ENCODE data around the gene PCED1B. TPM values are rescaled to one million over a fixed set of nuclear protein-coding genes. Genes with fewer than 3 reads are reported as not detected.
A peak's percentile ranks its signal among the peaks of the same experiment; 100 is the strongest.
"Not testable (repeated sequence)": the region's sequence is repeated elsewhere in the genome, so short reads cannot be mapped to it uniquely, and the experiment has no call there.

PCED1B gene
- total RNA-seq, 1 experiment from 2014 or later, result 0.24 TPM

DNA sequence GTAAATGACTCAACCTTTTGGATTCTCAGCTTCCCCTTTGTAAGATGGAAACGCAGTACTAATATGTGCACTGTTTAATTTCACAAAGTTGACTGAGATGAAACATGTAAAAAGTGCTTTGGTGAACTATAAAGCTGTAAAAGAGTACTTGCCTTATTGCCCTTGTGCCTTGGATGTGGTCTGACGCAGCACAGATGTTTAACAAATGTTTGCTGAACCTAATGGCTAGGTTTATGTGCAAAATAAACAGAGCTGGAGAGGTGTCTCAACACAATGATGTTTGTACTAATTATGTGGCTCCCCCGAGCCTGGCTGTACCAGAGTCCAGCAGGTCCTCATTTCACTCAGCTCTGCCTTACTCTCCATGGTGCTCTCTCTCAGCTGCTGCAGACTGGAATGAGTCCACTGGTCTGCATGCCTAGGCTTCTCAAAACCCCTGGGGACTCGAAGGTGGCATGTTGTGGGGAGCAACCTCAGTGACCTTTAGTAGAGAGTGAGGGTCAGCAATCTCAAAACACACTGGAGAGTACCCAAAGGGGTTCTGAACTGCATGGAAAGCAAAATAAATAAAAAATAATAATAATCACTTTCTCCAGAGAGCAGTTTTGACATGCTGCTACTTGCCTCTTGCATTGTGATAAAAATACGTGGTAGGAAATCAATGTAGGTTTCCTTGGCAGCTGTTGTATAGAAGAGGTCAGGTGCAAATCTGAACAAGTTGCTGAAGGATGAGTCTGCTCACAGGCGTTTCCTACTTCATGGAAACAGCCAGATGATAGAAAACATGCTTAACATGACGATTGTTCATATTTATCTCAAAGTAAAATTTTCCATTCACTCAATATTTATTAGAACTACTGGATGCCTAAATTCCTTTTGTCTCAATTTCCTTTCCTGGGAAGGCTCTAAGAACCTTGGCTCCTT, 8.9 kb downstream of the PCED1B start:
- DNase-seq (ENCODE audit: low read depth), result no peak

DNA sequence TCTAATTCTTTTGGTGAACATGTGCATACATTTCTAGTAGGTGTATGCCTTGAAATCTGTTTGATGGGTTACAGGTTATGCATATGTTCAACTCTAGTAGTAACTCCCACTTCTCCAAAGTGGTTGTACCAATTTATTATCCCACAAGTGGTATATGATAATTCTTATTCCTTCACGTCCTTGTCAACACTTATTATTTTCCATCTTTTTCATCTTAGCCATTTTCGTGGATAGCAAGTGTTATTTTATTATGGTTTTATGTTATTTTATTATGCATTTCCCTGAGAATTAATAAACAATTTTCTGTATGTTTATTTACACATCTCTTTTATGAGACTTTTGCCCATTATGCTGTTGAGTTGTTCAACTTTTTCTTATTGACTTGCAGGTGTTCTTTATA, 11.6 kb downstream of the PCED1B start:
- DNase-seq (ENCODE audit: low read depth), result no peak

DNA sequence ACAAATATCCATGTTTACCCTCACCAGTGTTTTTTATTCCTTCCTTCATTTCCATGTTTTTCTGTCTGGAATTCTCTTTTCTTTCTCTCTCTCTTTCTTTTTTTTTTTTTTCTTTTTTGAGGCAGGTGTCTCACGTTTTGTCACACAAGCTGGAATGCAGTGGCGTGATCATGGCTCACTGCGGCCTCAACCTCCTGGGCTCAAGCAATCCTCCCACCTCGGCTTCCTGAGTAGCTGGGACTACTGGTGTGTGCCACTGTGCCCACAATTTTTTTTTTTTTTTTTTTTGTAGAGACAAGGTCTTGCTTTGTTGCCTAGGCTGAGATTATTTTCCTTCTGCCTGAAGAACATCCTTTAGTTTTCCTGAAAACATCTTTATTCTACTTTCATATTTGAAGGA, 15.4 kb downstream of the PCED1B start:
- peak; percentile 96 for DNase-seq (ENCODE audit: low read depth)

DNA sequence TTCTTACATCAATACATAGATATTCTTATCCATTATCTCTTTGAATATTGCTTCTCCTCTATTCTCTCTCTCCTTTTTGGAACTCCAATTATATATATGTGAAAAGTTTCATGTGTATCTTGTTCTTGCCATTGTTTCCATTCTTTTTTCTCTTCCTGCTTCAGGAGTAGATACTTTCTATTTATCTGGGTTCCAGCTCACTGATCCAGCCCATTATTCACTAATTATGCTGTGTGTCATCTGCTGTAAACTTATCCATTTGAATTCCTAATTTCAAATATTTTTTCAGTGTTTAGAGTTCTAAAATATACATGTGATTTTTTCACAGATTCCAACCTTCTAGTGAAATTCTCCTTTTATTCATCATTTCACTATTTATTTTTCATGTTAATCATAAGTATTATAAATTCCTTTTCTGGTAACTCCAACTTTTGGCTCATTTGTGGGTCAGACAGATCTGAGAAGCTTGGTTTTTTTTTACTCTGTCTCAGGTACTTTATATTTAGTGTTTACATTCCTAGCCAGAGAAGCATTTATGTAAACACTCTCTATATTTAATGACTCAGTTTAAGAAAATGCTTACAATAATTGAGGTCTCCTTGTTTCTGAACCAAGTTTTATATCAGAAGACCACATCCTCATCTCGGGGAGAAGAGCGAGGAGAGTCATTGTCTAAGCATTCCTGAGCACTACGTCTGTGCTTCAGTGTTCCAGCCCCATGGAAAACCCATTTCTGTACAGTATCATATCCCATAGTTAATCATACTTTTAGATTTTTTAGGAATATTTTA, 16.2 kb downstream of the PCED1B start:
- peak; percentile 95 for DNase-seq (ENCODE audit: low read depth)

DNA sequence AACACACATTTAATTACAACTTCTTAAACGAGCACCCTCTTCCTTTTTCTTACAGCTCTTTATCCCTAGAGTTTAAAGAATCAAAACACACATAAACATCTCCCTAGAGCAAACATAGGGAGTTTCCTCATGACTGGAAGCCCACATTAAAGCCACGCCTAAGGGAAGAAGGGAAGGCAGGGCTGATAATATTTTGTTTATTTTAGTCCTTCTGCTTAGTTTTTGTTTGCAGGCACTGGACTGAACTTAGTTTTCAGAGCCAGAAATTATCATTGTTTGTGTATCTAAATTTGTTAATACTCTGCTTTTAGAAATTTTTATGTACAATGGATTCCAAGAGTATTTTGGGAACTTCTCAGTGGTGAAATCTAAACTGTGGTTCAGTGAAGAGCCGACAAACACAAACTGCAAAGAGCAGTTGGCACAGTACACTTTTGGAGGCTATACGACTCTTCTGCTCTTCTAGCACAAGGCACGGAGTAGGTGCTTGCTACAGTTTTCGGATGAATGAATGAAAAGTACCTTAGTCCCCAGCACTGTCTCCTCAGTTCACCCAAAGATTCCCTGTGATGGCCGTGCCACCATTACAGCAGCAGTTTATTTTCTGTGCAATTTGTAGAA, 18.0 kb downstream of the PCED1B start:
- no peak for DNase-seq (ENCODE audit: low read depth)

DNA sequence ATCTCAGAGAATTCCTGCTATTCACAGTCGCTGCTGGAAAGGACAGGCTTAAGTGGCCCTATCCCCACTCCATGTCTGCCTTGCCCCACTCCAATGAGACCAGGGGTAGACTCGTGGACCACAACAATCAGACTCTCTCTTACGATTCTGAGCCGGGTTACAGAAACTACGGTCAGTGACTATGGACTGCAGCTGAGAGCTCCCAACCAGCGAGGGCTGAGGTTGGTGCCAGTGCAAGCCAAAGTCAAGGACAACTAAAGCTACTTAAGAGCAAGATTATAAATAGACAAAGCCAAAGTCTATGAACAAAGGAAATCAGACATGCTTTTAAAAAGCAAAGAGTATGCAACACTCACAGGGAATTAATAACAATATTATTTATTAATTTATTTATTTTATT, 18.7 kb downstream of the PCED1B start:
- no peak for DNase-seq (ENCODE audit: low read depth)

DNA sequence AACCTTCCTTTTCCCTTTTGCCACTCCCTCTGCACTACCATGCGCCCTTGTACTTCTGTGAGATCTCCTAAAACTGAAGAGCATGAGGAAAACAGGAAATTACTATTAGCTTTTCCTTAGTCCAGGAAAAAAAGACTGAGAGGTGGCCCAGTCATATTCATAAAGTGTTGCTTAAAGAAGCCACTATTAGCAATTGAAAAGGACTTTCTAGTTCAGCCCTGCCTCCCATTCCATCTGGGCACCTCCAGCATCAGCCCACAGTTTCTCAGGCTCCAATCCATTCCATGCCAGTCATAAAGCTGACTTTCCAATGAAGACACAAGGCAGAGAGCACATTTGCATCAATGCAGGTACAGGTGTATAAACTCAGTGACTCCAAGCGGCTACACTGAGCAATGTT, 20.2 kb downstream of the PCED1B start:
- DNase-seq (ENCODE audit: low read depth), result no peak

DNA sequence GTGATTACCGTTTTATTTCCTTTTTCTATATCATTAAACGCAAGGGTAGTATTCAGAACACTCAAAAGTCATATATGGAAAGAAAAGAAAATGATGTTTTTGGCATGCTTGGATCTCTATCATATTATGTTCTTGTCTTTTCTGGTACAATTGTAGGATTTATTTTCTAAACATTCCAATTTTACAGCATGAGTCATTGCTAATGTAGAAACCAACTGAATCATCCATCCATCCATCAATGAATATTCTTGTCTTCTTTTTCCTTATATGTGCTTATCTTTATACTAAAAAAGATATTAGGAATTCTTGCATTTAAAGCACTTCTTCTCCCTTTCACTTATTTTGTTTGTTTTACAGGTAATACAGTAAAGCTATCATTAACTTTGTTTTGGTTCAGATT, 20.7 kb downstream of the PCED1B start:
- DNase-seq (ENCODE audit: low read depth), result peak; percentile 40

DNA sequence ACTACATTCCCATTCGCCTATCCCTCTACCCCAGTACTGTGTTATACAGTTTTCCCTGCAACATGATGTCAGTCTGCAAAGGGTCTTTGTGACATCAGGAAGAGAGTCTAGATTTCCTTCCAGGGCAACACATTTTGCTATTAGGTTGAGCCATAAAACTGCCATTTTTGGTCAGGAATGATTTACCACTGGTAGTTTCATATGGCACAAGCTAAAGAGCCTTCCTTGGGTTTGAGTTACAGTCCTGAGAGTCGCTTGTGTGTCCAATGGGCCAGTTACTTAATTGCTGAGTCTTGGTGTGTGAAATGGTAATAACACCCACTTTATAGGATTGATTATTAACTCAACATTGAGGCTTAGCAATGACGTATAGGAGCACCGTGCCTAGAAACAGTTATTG, 23.0 kb downstream of the PCED1B start:
- DNase-seq (ENCODE audit: low read depth), result no peak

DNA sequence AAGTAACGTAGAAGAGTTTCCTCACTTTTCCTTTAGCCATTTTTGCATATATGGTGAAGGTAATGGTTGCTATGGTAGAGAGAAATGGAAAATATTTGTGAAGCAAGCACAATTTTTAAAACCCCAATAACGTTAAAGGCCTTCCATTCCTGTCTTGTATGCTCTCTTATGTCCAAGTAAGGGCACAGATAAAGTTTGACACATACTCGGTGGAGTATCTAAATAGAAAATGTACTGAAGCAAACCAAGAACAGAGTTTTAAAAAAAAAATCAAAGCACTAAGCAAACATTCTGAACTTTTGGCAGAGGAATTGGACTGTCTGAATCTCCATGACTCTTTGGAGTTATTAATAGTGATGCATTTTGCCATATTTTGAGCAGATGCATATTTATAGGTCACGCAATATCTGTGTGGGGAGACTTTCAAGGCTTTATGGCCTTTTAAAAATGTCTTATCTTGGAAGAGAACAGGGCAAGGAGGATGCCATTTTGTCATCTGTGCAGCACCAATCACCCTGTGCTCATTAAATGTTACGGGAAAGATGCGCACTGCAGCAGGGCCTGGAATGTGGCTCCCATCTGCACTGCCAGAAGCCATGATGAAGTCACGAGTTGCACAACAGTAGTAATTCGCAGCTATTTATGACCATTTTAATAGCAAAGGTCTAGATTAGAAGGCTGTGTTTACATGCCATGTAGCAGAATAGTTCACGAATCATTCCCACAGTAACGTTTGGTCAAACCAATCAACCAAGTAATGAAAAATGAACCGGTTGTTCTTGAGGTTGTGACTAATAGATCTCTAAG, 23.6 kb downstream of the PCED1B start:
- no peak for DNase-seq (ENCODE audit: low read depth)

DNA sequence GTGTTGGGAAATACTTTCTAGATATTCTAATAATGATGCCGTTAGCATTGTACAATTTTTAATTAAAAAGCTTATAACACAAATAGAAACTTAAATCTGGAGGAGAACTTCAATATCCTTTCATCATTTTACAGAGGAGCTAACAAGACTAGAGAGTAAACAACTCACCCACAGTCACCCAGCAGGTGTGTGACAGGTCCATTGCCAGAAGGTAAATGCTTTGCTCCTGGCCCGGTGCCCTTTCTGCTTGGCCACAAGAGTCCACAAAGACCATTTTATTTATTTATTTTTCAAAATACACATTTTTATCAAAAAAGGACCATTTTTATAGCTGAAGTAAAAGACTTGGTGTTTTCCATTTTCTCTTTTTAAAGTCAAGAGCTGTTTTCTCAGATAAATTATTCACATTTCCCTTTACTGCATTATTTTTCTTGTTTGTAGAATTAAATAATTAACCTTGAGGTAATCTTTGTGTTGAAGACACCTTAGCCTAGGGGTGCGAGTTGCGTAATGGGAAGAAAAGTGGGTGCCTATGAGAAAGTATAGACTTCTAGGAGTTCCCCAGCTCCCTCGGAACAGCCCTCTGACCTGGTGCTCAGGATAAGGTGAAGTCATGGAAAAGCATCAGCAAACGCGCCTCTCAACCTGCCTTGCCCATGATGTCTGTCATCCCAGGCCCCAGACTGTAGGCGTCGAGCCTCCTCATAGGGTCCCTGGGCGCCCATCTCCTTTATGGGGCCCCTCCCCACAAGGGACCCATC, 26.7 kb downstream of the PCED1B start:
- DNase-seq (ENCODE audit: low read depth), result no peak

DNA sequence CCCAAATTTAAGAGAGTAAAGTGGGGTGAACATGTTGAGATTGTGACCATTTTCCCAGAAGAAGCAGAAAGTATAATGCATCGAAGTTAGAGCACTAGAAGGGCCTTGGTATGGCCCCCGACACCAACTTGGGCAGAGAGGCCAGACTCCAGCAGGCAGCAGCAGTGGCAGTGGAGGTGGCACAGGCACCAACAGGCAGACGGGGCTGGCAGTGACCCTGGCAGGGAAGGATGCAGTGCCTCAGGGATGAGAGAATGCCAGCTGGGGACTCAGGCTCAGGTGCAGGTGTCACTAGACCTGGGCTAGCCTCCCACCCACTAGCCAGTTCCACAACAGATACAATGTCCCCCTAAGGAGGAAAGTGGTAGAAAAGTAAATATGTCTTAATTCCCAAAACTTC, 28.0 kb downstream of the PCED1B start:
- DNase-seq (ENCODE audit: low read depth), result no peak

DNA sequence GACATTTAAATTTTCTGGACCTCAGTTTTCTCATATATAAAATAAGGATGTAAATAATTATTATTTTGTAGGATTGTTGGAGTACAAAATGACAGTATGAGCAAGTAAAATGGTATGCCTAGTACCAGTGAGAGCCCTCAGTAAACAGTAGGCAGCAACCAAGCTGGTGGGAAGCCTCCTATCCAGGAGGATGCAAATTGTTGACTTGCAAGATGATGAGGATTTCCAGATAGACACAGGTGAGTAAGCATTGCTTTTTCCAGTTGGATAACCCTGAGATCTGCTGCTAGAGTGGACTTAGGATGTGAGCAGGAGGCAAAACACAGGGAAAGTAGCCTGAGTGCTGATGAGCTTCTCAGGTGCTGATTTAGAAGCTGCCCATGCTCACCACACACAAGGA, 28.5 kb downstream of the PCED1B start:
- DNase-seq (ENCODE audit: low read depth), result no peak

DNA sequence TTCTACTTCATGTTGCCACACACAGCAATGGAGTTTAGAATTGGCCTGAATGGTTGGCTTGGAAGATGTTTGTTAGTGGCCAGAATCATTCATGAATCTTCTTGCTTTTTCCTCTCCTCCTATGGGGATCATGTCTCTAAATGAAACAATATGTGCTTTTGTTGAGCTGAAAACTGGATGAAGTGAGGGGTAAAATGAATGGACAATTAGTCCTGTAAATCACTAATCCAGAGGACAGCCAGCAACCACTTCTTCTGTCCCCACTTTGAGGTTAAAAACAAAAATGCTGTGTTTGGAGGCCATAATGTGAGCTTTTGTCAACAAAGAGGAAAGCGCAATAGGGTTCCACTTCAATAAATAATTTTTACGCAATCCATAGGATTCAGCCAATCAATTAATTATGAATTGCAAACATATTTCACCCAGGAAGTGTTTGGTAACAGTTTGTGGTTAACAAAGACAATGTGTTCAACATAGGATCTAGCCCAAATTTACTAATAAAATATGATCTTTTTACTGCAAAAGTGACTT, 30.7 kb downstream of the PCED1B start:
- DNase-seq (ENCODE audit: low read depth), result no peak

DNA sequence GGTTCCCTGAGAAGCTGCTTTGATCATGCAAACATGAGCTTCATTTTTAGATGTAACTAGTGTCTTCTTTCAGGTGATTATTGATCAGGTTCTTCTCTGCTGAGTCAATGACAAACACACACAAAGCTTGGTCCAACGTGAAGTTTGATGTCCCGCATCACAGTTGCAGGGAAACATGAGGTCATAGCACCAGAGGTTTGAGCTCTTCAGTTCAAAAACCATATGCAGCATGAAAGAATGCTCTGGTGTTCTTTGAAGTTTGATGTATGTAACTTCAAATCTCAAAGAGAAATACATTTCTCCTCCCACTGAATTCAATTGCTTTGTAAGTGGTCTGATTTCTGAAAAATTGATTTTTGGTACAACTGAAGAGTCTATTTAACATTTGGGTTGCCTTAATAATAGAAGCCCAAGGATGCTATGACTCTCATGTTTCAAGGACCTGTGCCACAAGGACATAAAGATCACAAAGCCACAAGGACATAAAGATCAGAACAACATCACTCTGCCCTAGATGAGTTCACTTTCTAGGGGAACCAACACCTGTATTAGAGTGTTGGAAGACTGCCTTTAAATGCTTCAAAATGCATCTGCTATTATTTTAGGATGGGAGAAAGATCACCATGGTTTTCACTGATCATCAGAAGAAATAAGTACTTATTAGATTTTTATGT, 31.4 kb downstream of the PCED1B start:
- DNase-seq (ENCODE audit: low read depth), result no peak

DNA sequence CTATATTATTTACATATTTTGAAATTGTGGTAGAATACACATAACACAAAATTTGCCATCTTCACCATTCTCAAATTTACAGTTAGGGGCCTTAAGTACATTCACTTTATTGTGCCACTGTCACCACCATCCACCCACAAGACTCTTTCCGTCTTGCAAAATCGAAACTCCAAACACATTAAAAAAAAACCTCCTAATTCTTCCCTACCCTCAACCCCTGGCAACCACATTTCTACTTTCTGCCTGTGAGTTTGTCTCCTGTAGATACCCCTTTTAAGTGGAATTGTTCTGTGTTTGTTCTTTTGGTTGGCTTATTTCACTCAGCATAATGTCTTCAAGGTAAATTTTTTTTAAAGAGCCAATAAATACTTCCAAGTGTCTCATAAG, 32.0 kb downstream of the PCED1B start:
- no peak for DNase-seq (ENCODE audit: low read depth)

DNA sequence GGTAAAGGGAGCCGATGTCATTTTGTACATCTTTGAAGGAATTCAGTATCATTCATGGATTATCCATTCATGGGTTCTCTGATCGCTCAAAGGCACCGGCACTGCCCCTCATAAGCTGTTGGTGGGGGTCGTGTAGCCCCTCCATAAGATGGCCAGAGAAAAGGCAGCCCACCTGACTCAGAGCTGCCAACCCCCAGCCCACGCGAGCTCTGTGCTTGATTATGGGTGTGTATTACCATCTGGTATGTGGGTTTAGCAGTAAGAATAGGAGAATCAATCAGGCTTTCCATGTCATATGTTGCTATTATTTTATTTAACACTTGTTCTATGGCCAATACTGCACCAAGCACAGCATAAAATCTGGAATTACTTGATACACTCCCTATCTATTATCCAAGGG, 32.4 kb downstream of the PCED1B start:
- DNase-seq (ENCODE audit: low read depth), result no peak

DNA sequence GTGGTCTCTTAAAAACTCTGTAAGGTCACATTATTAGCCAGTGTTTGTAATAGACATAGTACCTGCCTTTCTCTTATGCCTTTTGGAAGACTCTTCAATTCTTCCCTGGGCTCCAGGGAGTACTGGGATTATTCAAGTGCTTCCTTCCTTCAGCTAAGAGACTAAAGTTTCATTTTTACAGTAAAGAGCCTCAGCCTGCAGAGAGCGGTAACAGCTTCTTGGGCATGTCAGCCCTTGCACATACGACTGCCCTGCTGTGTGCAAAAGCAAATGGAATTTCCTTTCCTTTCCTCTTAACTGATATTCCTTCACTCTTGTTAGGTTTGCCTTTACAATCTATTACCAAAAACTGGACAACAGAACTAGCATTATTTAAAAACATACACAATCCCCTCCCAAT, 33.3 kb downstream of the PCED1B start:
- DNase-seq (ENCODE audit: low read depth), result no peak

DNA sequence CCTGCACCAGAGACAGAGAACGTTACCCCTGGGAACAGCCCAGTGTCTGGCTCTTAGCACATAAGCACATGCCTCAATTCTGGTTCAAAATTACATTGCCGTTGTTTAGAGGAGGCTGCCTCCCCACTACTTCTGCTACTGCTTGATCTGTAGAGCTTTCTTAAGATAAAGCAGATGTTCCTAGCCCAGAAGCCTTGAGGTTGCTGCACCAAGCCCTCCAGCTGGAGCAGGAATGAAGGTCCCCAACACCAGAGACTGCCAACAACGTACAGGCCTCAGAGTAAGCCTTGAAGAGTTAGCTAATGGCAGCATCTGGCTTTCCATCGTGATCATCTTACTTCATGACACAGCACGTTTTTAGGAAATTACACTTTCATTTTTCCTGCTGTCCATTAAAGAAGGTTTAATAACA, 35.1 kb downstream of the PCED1B start:
- no peak for DNase-seq (ENCODE audit: low read depth)

DNA sequence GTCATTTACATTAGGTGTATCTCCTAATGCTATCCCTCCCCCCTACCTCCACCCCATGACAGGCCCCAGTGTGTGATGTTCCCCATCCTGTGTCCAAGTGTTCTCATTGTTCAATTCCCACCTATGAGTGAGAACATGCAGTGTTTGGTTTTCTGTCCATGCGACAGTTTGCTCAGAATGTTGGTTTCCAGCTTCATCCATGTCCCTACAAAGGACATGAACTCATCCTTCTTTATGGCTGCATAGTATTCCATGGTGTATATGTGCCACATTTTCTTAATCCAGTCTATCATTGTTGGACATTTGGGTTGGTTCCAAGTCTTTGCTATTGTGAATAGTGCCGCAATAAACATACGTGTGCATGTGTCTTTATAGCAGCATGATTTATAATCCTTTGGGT, 37.9 kb downstream of the PCED1B start:
- not testable (repeated sequence) for DNase-seq (ENCODE audit: low read depth)

Data from HT1080 (cell line).